ENCODE measurements around the gene TRMT1L.
"Not testable (repeated sequence)": the region's sequence is repeated elsewhere in the genome, so short reads cannot be mapped to it uniquely, and the experiment has no call there.

The TRMT1L gene, protein sequence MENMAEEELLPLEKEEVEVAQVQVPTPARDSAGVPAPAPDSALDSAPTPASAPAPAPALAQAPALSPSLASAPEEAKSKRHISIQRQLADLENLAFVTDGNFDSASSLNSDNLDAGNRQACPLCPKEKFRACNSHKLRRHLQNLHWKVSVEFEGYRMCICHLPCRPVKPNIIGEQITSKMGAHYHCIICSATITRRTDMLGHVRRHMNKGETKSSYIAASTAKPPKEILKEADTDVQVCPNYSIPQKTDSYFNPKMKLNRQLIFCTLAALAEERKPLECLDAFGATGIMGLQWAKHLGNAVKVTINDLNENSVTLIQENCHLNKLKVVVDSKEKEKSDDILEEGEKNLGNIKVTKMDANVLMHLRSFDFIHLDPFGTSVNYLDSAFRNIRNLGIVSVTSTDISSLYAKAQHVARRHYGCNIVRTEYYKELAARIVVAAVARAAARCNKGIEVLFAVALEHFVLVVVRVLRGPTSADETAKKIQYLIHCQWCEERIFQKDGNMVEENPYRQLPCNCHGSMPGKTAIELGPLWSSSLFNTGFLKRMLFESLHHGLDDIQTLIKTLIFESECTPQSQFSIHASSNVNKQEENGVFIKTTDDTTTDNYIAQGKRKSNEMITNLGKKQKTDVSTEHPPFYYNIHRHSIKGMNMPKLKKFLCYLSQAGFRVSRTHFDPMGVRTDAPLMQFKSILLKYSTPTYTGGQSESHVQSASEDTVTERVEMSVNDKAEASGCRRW

DNA sequence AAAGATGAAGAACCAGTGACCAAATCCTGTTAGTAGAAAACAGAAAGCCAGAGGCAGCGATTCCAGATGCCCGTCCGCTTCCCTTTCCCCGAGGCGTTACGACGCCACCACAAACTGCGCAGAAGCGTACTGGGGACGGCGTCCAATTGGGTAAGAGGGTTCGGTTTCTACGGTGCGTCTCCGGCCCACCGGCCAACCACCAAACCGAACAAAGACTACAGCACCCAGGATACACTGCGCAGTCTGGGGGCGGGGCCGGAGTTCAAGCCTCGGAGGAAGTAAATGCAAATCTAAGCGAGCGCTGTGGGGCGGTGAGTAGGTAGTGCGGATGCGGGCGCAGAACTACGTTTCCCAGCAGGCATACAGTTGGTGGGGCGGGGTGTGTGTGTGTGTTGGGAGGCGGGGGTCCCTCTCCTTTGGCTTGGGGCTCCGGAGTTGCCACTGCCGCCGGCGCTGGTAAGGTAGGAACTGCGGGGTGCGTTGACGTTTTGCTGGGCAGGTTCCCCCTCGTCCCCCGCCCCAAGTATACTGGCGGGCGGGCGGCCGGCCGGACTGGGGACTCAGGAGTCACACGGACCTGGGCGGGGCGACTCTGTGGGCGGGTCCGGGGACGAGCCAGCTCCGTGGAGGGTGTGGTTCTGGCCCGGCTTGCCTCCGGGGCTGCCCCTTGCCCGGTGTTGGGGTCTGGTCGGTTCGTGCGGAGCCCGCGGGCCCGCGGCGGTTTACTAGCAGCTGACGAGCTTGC lies at the start of gene TRMT1L, which contains the start of gene SWT1:
TRMT1L (minus strand) TSS at position 100 of the 745 bp plus-strand sequence. CDS start 241 bp downstream, outside the sequence.
SWT1 (plus strand) TSS at position 314 of the 745 bp plus-strand sequence. CDS start 3,675 bp downstream, outside the sequence.
- DNase-seq (ENCODE audit: low spot score) = peak; percentile 99

GRCh38 chr1:185200889-185201288 lies 44.1 kb upstream of the TRMT1L start:
- DNase-seq (ENCODE audit: low spot score) = no peak

DNA sequence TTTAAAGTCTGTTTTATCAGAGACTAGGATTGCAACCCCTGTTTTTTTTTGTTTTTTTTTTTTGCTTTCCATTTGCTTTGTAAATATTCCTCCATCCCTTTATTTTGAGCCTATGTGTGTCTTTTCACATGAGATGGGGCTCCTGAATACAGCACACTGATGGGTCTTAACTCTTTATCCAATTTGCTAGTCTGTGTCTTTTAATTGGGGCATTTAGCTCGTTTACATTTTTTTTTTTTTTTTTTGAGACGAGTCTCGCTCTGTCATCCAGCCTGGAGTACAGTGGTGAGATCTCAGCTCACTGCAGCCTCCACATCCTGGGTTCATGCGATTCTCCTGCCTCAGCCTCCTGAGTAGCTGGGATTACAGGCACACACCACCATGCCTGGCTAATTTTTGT lies 42.0 kb upstream of the TRMT1L start:
- not testable (repeated sequence) for DNase-seq (ENCODE audit: low spot score)

- DNase-seq (ENCODE audit: low spot score) = no peak
Measured at GRCh38 chr1:185193756-185194155, 37.0 kb upstream of the TRMT1L start.

DNA sequence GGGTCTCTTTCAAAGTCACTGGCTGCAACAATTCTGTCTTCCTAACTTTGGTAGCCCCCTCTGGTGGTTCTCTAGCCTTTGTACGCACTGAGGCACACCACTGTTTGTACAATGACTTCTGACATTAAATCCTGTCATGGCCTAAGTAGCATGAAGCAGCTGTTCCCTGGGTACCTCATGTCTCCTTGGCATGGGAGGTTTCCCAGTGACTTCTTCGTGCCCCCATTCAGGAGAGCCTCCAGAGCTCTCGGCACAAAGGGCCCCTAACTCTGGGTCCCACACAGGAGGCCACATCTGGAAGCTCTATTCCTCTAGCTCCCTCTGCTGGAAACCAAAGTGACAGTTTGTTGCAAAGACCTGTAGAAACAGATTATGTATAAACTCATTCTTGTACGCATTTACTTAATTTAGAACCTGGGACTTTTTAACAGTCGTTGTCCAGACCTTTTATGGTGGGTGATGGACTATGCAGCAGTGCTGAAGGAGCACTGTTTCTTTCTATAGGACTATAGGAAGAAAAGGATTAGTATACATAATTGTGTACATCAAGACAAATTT lies 13.6 kb upstream of the TRMT1L start:
- peak; percentile 64 for DNase-seq (ENCODE audit: low spot score)

DNA sequence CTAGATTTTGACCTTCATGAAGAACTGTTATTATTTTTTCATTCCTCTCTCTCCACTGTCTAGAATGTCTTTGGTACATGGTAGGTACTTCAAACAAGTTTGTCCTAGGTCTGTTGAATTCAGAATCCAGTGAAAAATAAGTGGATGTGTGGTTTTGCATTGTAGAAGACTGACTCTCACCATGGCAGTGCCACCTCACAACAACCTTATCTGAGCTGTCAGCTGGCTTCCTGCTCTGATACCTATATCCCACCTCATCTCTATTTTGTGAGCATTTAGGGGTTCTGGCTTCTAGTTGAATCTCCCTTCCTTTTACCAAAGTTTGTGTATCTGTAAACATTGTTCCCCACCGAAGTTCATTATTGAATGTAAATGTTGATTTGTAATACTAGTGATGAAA lies 9.4 kb upstream of the TRMT1L start:
- no peak for DNase-seq (ENCODE audit: low spot score)

DNA sequence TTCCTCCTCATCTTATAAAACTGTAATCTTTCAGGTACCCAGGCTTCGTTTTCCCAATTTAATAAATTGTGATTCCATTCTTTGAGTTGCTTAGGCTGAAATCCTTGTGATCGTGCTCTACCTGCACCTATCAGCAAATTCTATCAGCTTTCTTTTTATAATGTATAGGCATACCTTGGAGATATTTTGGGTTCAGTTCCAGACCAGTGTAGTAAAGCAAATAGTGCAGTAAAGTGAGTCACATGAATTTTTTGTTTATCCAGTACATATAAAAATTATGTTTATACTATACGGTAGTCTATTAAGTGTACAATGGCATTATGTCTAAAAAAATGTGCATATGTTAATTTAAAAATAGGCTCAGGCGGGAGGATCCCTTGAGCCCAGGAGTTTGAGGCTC lies 5.7 kb upstream of the TRMT1L start:
- DNase-seq (ENCODE audit: low spot score) = no peak

- DNase-seq (ENCODE audit: low spot score) = no peak
Measured at GRCh38 chr1:185159966-185160365, 3.2 kb upstream of the TRMT1L start.

DNA sequence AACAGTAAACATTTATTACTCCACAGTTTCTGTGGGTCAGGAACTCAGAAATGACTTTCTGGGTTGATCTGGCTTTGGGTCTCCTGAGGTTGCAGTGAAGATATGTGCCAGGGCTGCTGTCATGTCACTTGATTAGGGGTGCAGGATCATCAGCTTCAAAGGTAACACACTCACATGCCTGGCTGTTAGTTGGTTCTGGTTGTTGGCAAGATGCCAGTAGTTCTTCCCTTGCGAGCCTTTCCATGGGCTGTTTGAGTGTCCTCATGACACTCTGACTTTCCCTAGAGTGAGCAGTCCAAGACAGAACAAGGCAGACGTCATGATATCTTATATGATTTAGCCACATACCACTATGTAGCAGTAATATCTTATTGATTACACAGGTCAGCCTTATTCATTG lies 2.0 kb upstream of the TRMT1L start:
- no peak for DNase-seq (ENCODE audit: low spot score)

DNA sequence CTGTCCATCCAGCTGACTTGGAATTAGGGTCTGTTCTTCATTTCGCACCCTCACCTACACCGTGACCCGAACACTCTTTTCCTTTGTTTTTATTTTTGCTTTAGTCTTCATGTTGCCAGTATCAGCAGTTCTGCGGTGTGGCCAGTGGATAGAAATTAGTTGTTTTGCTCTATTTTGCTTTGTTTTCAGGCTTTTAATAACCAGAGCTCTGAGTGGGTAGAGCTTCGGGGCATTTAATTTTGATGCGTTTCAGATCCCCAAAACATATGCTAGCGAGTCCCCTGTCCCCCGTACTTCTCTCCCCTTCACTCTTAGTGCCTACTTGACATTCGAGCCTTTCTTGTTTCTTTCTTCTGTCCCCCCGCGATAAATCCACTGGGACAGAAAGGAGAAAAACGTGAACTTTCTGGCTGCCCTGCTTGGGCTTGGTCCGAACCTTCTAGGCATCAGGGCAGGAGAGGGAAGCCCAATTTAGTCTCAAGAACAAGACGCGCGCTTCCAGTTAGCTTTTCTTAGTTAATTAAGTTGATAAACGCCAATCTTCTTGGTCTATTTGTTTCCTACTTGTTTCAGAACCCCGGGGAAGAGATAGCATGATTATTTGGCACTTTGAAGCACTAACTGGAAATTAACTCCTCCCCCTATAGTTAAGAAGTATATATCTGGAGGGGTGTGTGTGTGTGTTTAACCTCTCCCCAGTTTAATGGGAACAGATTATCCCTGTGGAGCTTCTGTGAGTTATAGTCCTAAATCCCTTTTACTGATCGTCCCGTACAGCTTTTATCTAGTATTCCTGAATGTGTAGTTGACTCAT lies 1.1 kb upstream of the TRMT1L start:
- no peak for DNase-seq (ENCODE audit: low spot score)

DNA sequence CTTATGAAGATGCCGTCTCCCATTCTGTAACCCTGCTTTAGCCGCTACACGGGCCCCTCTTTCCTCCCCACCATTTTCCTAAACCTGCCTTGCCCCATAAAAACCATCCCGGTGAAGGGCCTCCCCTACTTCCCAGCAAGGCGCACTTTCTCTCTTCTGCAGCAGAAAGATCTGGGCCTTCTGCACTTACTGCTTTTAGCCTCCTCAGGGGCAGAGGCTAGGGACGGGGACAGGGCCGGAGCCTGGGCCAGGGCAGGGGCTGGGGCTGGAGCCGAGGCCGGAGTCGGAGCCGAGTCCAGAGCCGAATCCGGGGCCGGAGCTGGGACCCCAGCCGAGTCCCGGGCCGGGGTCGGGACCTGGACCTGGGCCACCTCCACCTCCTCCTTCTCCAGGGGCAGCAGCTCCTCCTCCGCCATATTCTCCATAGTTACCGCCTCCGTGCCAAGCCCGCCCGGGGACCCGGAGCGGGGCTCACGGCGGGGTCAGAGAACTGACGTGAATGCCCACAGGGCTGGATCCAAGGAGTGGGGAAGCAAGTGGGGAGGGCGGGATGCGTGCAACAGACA lies 382 bp downstream of the TRMT1L start:
- no peak for DNase-seq (ENCODE audit: low spot score)

- no peak for DNase-seq (ENCODE audit: low spot score)
Measured at GRCh38 chr1:185155600-185156287, 1.0 kb downstream of the TRMT1L start.

DNA sequence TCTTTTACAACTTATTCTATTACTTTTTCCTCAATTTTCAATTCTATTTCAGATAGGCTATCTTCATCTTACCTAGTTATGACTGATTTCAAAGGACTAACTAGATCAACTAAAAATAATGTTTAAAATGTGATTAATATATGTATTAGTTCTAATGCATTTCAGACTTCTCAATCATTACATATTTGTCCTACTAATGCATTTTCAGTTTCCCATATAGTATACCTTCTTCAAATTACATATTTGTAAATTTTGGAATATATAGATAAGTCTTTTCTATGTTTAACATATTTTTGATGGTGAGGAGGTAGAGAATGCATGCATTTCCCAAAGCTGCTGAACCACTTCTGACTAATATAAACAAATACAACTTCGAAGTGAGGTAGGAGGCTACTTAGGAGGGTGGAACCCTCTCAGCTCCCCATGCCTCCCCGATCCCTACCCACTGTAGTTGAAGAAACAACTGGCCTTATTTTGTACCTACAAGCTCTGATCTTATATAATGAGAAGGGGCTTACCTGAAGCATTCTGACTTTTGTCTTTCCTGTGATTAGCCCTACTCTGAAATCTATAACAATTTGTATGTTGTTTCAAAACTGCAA lies 1.7 kb downstream of the TRMT1L start:
- DNase-seq (ENCODE audit: low spot score) = no peak

GRCh38 chr1:185152187-185152767 lies 4.5 kb downstream of the TRMT1L start:
- DNase-seq (ENCODE audit: low spot score) = no peak

- no peak for DNase-seq (ENCODE audit: low spot score)
Measured at GRCh38 chr1:185151215-185151614, 5.5 kb downstream of the TRMT1L start.

DNA sequence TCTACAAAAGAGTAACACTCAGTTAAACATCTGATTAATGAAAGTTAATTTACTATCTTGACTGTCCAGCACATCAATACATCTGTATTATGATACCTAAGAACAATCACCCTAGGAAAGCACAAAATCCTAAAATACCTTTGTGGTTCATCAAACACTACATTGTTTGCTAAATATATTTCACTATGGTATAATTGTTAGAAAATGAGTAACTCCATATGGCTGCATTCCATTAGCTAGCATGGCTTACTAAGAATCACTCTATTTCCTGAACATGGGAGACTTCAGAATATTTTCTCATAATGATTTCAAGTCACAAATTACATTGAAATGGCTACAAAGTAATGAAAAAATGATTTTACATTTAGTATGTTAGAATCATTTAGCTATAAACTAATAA lies 12.5 kb downstream of the TRMT1L start:
- DNase-seq (ENCODE audit: low spot score) = no peak

- no peak for DNase-seq (ENCODE audit: low spot score)
Measured at GRCh38 chr1:185139246-185139645, 17.5 kb downstream of the TRMT1L start.

DNA sequence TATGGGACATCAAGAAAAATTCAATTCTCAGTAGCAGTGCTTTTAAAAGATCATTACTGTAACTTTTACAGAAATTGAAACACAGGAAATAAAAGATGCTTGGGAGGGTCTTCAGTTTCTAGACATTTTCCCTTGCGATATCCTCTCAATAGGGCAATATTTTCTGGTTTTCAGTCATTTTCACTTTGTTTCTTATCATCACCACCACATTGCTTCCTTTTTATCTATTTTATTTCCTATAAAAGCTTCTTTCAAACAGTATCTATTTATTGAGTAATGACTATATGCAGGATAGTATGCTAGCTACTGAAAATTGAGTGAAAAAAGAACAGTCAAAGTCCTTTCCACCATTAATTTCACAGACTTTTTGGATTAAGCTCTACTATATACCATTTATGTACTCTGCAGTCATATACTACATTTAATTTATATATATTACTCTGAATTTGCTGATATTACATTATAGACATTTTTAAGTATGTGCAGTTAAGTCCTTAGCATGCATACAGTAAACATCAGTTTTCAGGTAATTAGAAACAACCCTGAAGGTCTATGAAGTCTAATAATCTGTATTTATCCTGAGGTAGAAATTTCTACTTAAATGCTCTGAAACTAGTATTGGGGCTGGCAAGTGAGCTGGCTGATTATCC lies 18.7 kb downstream of the TRMT1L start:
- DNase-seq (ENCODE audit: low spot score) = no peak

- no peak for DNase-seq (ENCODE audit: low spot score)
Measured at GRCh38 chr1:185132534-185132933, 24.2 kb downstream of the TRMT1L start.

Data from activated CD4-positive, alpha-beta T cell treated with anti-CD3 and anti-CD28 coated beads, Interleukin-2, Interleukin-4, amounts not matched to agents 100 ng/mL and 50 ng/mL, durations not matched to agents 16 hours and 8 hours (primary cell).